HS-27A (cell line): ENCODE results near the gene PPP1R15A.
"Not testable (repeated sequence)": the region's sequence is repeated elsewhere in the genome, so short reads cannot be mapped to it uniquely, and the experiment has no call there.

Experiments used
- DNase-seq: peaks from one replicate; pipeline ENCODE4 v3.0.0-alpha.2; 2012; ENCODE audit warnings: low read depth, missing footprints

The PPP1R15A gene

DNA sequence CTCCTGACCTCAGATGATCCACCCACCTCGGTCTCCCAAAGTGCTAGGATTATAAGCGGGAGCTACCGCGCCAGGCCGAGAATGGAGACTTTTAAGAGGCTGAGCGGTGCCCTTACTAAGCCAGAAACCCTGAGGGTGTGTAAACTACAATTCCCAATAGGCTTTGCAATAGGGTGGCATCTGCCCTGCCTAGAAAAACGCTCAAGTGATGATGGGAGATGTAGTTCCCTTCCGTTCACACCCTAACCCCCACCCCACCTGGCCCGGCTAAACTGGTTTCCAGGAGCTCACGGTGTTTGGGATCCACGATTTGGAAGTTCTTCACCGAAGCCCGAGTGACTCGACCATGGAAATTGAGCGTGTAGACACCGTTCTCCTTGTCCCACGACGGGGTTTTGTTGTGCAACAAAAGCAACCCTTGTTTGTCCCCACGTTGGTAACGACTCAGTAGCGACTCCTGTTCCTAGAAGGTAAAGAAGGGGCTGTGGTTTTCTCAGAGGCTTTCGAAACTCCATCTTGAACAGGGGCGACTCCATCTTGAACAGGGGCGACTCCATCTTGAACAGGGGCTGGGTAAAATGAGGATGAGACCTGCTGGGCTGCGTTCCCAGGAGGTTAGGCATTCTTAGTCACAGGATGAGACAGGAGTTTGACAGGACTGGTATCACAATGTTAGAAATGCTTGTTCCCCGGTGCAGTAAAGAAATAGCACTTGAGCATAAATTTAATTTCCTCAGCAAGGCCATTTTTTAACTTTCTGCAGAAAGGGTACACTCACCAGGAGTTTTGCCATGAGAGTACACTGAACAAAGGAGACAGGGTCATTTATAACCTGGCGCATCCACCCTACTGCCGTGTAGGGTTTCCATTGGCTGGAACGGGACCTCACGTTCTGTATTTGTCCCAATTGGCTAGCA is 9.8 kb downstream of the PPP1R15A start:
- DNase-seq = no peak

DNA sequence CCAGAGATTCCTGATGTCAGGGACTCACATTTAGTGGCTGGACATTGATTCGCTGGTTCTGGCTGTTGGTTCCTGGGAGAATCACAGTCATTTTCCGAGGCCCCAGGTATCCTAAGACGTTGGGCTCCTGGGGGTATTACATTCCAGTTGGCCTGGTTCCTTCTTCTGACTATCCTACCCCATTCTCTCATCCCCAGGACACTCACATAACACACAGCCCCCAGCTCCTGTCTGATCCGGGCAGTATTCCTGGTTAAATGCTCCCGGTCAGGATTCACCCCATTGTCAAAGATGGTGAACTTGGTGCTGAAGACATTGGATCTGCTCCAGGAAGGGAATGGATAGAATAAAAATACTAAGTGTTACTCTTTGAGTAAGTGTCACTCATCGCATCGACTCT is 11.5 kb downstream of the PPP1R15A start:
- no peak for DNase-seq

DNA sequence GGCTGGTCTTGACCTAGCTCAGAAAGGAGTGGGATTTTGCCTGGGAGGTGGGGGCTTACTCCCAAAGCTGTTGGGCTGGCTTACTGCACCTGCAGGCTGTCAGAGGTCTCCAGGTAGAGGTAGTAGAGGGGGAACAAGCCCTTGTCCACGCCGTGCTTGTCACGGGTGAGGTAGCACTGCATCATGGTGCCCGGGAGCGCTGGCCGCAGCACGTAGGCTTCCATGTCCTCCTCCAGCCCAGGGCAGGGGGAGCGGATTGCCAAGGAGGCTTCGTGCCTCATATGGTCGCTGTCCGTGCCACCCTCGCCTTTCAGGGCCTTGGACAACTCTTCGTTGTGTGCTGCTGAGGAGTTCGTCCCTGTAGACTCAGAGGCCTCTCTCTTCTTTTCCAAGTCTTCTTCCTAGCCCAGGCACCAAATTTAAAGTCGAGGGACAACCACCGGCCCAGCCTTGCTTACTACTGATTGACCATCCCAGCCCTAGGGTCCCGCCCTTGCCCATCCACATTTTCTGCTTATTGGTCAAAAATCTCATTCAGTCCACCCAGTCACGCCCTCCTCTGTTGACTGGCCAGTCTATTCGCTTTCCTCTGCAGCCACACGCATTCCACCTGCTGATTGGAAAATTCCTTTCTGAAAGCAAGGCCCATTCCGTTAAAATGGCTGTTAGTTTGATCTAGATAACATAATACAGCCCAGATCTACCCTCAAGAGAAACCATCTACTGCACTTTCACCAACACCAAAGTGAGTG is 15.8 kb downstream of the PPP1R15A start:
- no peak for DNase-seq

DNA sequence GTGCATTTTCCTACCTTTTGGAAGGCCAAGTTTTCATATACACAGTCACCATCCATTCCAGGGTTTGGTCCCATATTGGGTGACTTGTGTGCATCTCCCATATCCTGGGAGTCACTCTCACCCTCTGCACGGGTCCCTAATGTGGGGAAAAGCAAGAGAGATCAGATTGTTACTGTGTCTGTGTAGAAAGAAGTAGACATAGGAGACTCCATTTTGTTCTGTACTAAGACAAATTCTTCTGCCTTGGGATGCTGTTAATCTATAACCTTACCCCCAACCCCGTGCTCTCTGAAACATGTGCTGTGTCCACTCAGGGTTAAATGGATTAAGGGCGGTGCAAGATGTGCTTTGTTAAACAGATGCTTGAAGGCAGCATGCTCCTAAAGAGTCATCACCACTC is 17.3 kb downstream of the PPP1R15A start:
- DNase-seq = not testable (repeated sequence)

DNA sequence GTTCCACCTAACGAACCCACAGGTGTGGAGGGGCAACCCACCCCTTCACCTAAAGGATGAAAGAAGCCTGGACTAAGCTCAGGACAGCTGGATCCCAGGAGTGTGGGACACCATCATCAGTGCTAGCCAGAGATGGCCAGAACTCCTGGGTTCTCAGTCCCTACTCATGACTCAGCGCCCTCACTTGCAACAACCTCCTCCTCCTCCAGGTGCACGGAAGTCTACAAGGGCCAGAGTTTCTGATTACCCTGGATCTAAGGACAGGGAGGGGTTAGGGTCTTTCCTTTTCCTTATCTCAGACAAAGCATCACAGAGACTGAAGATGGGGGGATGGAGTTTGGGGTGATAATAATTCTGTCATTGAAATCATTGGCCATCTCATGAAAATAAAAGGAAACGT is 18.3 kb downstream of the PPP1R15A start:
- no peak for DNase-seq

DNA sequence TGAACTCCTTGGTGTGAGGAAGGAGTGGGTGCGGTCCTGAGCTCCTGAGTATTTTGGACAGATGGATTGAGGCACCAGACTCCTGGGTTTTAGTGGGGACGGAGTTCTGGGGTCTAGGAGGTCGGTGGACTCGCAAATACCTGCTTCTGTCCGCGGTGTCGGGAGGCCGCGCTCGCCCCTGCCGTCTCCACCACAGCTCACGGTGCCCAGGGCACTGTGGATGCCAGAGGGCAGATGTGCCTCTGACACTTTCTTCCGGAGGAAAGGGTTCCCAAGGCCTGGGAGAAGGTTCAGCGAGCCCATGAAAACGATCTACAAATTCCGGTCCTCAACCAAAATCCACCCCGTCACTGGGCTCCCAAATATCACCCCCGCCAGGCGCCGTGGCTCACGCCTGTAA is 23.0 kb downstream of the PPP1R15A start:
- DNase-seq = no peak

DNA sequence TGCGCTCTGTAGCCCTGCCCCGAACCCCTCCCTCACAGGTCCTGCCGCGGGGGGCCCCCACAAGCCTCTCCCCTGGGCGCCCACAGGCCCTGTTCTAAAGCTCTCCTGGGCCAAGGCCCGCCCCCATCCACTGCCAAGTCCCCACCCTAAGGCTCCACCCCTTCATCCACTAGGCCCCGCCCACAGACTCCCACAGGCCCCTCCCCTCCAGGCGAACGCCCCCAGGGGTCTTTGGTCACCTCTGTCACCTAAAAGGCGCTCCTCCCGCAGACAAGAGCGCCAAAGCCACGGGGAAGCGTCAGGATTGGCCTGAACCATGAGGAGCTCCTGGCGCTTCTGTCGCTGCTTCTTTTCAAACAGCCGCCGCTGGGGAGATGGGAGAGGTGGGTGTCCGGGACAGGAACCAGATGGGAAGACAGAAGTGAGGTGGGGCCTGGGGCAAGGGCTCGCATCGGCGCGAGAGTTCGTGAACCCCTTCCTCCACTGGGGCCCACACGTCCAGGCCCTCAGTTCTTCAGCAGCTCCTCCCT is 24.0 kb downstream of the PPP1R15A start:
- DNase-seq = no peak

DNA sequence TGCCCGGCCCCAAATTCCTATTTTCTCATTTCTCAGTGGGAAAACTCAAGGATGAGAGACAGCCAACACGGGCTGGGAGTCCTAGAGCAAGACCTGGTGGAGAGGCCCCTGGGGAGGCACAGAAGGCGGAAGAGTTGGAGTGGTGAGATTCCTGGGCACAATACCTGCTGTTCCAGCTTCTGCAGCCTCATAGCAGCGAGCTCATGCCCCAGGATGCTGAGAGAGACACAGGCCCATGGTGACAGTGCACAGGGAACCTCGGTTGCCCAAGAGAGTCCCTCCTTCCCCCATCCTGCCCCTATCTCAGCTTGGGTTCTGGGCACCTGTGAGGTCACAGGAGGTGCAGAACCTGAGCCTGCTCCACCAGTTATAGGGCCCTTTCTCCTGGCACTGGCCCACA is 25.0 kb downstream of the PPP1R15A start:
- DNase-seq = no peak

DNA sequence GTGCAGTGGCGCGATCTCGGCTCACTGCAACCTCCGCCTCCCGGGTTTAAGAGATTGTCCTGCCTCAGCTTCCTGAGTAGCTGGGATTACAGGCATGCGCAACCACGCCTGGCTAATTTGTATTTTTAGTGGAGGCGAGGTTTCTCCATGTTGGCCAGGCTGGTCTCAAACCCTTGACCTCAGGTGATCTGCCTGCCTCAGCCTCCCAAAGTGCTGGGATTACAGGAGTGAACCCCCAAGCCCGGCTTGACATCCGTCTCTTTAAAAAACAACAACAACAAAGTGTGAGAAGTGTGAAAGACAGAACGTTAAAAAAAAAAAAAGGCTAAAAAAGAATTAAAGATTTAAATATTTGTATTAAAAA is 27.1 kb downstream of the PPP1R15A start:
- not testable (repeated sequence) for DNase-seq

DNA sequence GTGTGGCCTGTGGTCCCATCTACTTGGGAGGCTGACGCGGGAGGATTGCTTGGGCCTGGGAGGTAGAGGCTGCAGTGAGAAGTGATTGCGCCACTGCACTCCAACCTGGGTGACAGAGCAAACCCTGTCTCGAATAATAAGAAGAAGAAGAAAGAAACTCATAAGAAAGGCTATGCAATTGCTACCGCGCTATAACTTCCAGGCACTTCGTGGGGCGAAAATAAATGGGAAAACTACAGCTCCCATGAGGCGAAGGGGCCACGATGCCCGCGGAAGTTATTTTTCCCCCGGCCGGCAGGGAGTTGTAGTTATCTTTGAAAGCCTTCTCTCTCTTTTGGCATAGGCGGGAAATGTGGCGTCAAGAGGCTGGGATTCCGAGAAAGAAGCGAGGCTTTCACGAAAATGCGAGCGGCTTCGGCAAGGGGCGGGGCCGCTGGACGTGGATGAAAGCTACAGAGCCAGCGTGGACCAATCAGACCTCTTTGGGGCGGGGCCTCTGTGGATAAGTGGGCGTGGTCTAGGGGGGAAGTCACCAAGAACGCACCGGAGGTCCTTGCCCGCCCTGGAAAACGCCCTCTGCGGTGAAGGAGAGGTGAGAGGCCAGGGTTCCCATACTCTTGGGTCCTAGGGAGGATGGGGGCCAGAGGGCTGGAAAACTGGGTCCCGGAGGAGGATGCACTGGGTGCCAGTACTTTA is 27.7 kb downstream of the PPP1R15A start, which contains the start of gene NUCB1:
Gene NUCB1 (plus strand): TSS at position 532 of the 696 bp plus-strand sequence. CDS start 485 bp downstream, outside the sequence.
- DNase-seq = peak; percentile 99

DNA sequence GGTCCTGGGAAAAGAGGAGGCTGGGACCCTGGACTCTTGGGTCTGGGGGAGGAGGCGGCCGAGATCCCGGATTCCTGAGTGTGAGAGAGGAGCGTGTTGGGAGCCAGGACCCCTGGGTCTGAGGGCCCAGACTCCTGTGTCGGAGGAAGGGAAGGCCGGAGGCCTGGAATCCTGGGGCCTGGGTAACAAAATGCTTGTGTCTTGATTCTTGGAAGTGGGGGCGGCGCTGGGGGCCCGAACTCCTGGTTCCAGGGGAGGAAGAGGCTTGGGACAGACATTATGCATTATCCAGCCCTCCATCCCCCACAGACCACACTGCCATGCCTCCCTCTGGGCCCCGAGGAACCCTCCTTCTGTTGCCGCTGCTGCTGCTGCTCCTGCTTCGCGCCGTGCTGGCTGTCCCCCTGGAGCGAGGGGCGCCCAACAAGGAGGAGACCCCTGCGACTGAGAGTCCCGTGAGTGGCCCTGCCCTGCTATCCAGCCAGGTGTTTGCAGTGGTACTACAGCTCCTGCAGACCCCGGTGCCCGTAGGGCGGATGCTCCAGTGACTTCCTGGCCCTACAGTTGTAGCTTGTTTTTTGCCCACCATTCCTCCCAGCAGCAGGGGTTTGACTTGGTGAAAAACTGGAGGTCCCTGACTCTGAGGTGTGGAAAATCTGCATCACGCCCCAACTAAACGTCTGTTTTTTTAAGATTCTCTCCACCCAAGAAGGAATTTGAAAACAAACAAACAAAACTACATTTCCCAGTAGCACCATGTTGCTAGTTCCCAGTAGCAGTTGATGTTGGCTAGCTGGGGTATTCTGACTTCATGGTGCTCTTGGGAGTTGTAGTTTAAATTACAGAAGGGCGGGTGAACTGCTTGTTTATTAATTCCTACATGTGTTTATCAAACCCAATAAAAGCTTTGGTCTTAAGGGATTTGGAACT is 28.5 kb downstream of the PPP1R15A start:
- DNase-seq = no peak

DNA sequence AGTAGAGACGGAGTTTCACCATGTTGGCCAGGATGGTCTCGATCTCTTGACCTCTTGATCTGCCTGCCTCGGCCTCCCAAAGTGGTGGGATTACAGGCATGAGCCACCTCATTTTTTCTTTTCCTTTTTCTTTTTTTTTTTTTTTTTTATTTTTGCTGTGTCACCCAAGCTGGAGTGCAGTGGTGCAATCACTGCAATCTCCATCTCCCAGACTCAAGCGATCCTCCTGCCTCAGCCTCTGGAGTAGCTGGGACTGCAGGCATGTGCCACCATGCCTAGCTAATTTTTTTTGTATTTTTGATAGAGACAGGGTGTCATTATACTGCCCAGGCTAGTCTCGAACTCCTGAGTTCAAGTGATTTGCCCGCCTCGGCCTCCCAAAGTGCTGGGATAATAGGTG is 30.1 kb downstream of the PPP1R15A start:
- not testable (repeated sequence) for DNase-seq

DNA sequence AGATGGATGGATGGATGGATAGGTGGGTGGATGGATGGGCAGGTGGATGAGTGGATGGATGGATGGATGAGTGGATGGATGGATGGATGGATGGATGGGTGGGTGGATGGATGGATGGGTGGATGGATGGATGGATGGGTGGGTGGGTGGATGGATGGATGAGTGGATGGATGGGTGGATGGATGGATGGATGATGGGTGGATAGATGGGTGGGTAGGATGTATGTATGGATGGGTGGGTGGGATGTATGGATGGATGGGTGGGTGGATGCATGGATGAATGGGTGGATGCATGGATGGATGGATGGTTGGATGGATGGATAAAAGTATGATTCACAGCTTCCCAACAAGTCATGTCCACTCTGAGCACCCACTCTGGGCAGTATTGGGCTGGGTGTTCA is 31.6 kb downstream of the PPP1R15A start:
- not testable (repeated sequence) for DNase-seq

DNA sequence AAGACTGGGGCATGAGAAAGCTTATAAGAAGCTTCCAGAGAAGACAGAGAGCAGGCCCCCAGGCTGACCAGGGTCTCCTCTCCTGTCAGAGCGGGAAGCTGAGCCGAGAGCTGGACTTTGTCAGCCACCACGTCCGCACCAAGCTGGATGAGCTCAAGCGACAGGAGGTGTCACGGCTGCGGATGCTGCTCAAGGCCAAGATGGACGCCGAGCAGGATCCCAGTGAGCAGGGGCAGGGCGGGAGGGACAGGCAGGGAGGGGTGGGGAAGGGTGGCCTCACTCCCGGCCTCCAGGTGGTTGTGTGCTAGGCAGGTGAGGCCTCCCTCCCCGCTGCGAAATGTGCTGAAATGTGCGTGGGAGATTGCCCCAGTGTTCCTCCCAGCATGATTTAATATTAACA is 33.4 kb downstream of the PPP1R15A start:
- no peak for DNase-seq

DNA sequence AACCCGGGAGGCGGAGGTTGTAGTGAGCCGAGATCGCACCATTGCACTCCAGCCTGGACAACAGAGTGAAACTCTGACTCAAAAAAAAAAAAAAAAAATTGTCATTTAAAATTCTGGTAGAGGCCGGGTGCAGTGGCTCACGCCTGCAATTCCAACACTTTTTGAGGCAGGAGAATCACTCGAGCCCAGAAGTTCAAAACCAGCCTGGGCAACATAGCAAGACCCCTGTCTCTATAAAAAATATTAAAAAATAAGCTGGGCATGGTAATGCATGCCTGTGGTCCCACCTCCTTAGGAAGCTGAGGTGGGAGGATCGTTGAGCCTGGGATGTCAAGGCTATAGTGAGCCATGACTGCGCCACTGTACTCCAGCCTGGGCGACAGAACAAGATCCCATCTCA is 34.1 kb downstream of the PPP1R15A start:
- DNase-seq = no peak

DNA sequence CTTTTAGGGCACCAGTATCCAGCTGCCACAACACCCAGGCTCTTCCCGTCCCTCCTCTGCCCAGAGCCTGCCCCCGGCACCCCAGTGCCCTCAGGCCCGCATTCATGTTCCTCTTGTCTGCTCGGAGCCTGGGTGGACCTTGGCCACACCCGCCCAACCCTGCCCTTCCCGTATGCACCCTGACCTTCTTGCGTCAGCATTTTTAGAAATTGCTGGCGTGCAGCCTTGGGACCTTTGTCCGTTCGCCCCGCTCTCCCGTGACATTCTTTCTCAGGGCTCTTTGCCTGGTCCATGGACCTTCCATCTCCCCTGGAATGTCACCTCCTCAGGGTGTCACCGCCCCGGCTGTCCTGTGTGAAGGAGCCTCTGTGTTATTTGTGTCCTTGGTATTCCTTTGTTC is 35.5 kb downstream of the PPP1R15A start:
- DNase-seq = no peak

DNA sequence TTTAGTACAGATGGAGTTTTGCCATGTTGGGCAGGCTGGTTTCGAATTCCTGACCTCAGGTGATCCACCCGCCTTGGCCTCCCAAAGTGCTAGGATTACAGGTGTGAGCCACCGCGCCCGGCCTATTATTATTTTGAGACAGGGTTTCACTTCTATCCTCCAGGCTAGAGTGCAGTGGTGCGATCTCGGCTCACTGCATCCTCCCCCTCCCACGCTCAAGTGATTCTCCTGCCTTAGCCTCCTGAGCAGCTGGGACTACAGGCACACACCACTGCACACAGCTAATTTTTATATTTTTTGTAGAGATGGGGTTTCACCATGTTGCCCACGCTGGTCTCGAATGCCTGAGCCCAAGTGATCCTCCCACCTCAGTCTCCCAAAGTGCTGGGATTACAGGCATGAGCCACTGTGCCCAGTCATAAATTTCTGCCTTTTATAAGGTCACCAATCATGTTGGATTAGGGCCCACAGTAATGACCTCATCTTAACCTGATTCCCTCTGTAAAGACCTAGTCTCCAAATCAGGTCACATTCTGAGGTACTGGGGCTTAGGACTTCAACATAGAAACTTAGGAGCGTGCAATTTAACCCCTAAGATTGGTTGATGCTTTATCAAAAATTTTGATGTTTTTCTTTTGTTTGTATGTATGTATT is 37.3 kb downstream of the PPP1R15A start:
- not testable (repeated sequence) for DNase-seq

DNA sequence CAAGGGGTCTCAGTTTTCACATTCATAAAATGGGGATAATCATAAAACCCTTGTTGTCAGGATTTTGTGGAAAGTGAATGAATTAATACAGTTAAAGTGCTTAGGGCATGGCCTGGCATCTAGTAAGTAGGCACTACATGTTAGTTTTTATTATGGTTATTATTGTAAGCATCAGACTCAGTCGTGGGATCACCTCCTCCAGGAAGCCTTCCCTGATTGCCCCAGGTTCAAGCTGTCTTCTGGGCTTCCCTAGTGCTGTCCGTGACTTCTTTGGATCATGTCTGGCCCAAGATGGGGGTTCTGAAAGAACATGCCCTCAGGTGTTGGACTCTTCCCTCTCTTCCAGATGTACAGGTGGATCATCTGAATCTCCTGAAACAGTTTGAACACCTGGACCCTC is 38.6 kb downstream of the PPP1R15A start:
- DNase-seq = no peak

DNA sequence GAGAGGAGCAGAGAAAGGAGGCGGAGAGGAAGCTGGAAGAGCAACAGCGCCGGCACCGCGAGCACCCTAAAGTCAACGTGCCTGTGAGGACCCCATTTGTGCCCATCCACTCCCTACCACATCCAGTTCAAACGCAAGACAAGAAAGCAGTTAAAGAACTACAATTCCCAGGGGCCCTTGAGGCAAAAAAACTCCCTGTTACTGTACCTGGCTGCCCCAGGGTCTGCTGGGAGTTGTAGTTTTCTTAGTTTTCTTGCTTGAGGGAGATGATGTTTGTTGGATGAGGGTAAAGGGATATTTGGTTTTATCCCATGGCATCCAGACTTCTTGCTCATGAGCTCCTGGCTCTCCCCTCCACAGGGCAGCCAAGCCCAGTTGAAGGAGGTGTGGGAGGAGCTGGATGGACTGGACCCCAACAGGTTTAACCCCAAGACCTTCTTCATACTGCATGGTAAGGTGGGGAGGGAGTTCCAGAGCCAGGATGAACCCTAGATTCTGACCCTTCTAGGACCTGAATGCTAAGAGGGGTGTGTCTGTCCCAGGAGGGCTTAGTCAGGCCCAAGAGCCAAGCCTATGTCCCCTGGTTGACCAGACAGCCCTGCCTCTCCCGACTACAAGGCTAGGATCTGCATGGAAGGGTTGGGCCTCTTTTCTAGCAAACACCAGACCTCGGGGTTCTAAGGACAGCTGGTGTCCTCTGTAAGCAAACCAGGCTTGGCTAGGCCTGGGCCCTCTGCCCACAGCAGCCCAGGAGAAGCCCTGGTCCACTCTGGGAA is 41.1 kb downstream of the PPP1R15A start:
- DNase-seq = no peak

DNA sequence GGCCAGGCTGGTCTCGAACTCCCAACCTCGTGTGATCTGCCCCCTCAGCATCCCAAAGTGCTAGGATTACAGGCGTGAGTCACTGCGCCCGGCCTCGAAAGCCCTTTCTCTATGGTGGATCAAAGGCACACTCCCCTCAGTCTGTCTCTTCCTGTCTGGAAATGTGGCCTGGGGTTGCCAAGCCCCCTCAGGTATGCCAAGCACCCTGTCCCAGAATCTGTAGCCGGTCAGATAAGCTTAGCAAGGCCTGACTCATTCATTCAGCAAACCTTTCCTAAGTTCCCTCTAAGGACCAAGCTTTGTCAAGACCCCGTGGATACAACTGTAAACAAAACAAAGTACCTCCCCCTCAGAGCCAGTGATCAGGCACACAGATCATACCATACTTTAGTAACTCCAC is 42.0 kb downstream of the PPP1R15A start:
- DNase-seq = no peak
